ENCODE results near the gene LRRN4CL. TPM values are rescaled to one million over a fixed set of nuclear protein-coding genes. Genes with fewer than 3 reads are reported as not detected.
"Not testable (repeated sequence)": the region's sequence is repeated elsewhere in the genome, so short reads cannot be mapped to it uniquely, and the experiment has no call there.

LRRN4CL gene
- total RNA-seq, 2 experiments from 2014 or later, result 0.65 to 0.79 TPM

- Histone ChIP-seq H3K36me3 (ENCODE audit: insufficient read depth, low read length) (peaks cover 25% of the 10 kb centered on the region), H3K4me1 (ENCODE audit: insufficient read depth, low read length, poor library complexity, severe bottlenecking) (peaks cover 26% of the 10 kb centered on the region), H3K4me3 (ENCODE audit: low read depth, low read length, poor library complexity, severe bottlenecking) (peak overlapping the region; percentile 97), H3K9me3 (ENCODE audit: low read length) (no peaks in the 10 kb centered on the region), H3K4me2 (ENCODE audit: low read length) (peak overlapping the region; percentile 96), H3K27ac (ENCODE audit: low read depth, low read length, poor library complexity, severe bottlenecking) (peak overlapping the region; percentile 73), H2AFZ (ENCODE audit: low read length) (peak overlapping the region; percentile 97; the same call in 1 of the 2 replicates), H3K79me2 (ENCODE audit: insufficient read depth, low read depth, low read length) (peaks cover 24% of the 10 kb centered on the region), H4K20me1 (ENCODE audit: insufficient read depth, low read length) (no peaks in the 10 kb centered on the region), H3K9me2 (ENCODE audit: insufficient read depth, low read length) (no peaks in the 10 kb centered on the region)
- DNase-seq (ENCODE audit: low spot score), result no peak
- CTCF ChIA-PET (ENCODE audit: unreplicated experiment), result interaction anchor here (0.6 kb wide), 2 partner anchors 30 to 31 kb away, joined by 3 to 7 read pairs; partner anchors contain the start of gene B3GAT3
- TF ChIP-seq CTCF (conservative IDR thresholded peaks at IDR 0.05; ENCODE audit: low read length), result no peak
- TF ChIP-seq EZH2phosphoT487 (IDR thresholded peaks at IDR 0.05; ENCODE audit: borderline replicate concordance, low read depth, low read length), result no peak
- BruUV-seq (replicated peaks), result no TSS peak
- POLR2A ChIA-PET, result interaction anchor here (1.0 to 10.5 kb wide), 5 partner anchors 11 to 102 kb away, joined by 4 to 159 read pairs (median 5); partner anchors contain the start of genes C11orf98, CSKMT, EEF1G and TUT1
- intact Hi-C loops (cut with micrococcal nuclease; ENCODE audit: unreplicated experiment), result loop anchor here (1.0 to 2.0 kb wide), 3 partner anchors 13 to 62 kb away; partner anchors contain the start of genes C11orf98, CSKMT and TUT1
Observed at GRCh38 chr11:62652161-62653006, 36.9 kb downstream of the LRRN4CL start.

- H3K4me3 ChIP-seq (ENCODE audit: low read depth, low read length, poor library complexity, severe bottlenecking); H3K9me2 ChIP-seq (ENCODE audit: insufficient read depth, low read length); DNase-seq (ENCODE audit: low spot score); H3K27ac ChIP-seq (ENCODE audit: low read depth, low read length, poor library complexity, severe bottlenecking); H3K9me3 ChIP-seq (ENCODE audit: low read length); BruUV-seq (replicated peaks); intact Hi-C loops (cut with micrococcal nuclease; ENCODE audit: unreplicated experiment); CTCF ChIA-PET (ENCODE audit: unreplicated experiment); H4K20me1 ChIP-seq (ENCODE audit: insufficient read depth, low read length); H2AFZ ChIP-seq (ENCODE audit: low read length); H3K4me2 ChIP-seq (ENCODE audit: low read length): not testable (repeated sequence)
- peaks cover 34% of the 10 kb centered on the region for H3K4me1 ChIP-seq (ENCODE audit: insufficient read depth, low read length, poor library complexity, severe bottlenecking)
- peaks cover 34% of the 10 kb centered on the region for H3K79me2 ChIP-seq (ENCODE audit: insufficient read depth, low read depth, low read length)
- peaks cover 25% of the 10 kb centered on the region for H3K36me3 ChIP-seq (ENCODE audit: insufficient read depth, low read length)
- POLR2A ChIA-PET, result interaction anchor here (0.6 to 10.5 kb wide), 3 partner anchors 16 to 136 kb away, joined by 3 to 159 read pairs (median 4); partner anchors contain the start of genes C11orf98 and CSKMT
Observed at GRCh38 chr11:62650283-62650682, 39.0 kb downstream of the LRRN4CL start.

- ChIA-PET CTCF (ENCODE audit: unreplicated experiment) (no interaction called here), POLR2A (interaction anchor here (0.7 to 10.5 kb wide), 4 partner anchors 17 to 29 kb away, joined by 4 to 159 read pairs (median 4); partner anchors contain the start of genes C11orf98, CSKMT, LBHD1 and UQCC3)
- Histone ChIP-seq H3K9me2 (ENCODE audit: insufficient read depth, low read length) (no peaks in the 10 kb centered on the region), H3K4me3 (ENCODE audit: low read depth, low read length, poor library complexity, severe bottlenecking) (no peak overlapping the region), H3K4me2 (ENCODE audit: low read length) (no peak overlapping the region), H3K27ac (ENCODE audit: low read depth, low read length, poor library complexity, severe bottlenecking) (no peak overlapping the region), H4K20me1 (ENCODE audit: insufficient read depth, low read length) (no peaks in the 10 kb centered on the region), H3K36me3 (ENCODE audit: insufficient read depth, low read length) (peaks cover 32% of the 10 kb centered on the region), H2AFZ (ENCODE audit: low read length) (no peak overlapping the region), H3K9me3 (ENCODE audit: low read length) (no peaks in the 10 kb centered on the region), H3K79me2 (ENCODE audit: insufficient read depth, low read depth, low read length) (peaks cover 42% of the 10 kb centered on the region), H3K4me1 (ENCODE audit: insufficient read depth, low read length, poor library complexity, severe bottlenecking) (peaks cover 39% of the 10 kb centered on the region)
- intact Hi-C loops (cut with micrococcal nuclease; ENCODE audit: unreplicated experiment), result no loop called here
- TF ChIP-seq EZH2phosphoT487 (IDR thresholded peaks at IDR 0.05; ENCODE audit: borderline replicate concordance, low read depth, low read length) (no peak), CTCF (conservative IDR thresholded peaks at IDR 0.05; ENCODE audit: low read length) (no peak)
- peak; percentile 34 for DNase-seq (ENCODE audit: low spot score)
- BruUV-seq (replicated peaks), result no TSS peak
Observed at GRCh38 chr11:62649486-62649885, 39.8 kb downstream of the LRRN4CL start.

Measured in OCI-LY7 (cell line).